Colonic mucosa (tissue), 4 donors: ENCODE data around the gene FAM240A. TPM values are rescaled to one million over a fixed set of nuclear protein-coding genes. Genes with fewer than 3 reads are reported as not detected.

Experiments
- DNase-seq: peaks from one replicate; pipeline ENCODE4 v3.0.0-alpha.2; 2020
- H3K27ac ChIP-seq: fragments of 200-600 bp; one replicate; pipeline ENCODE4 v1.8.0; 2021
- H3K27me3 ChIP-seq: fragments of 200-600 bp; one replicate; pipeline ENCODE4 v1.8.0; 2021
- H3K36me3 ChIP-seq: fragments of 200-600 bp; one replicate; pipeline ENCODE4 v1.8.0; 2021
- H3K4me1 ChIP-seq: fragments of 200-600 bp; one replicate; pipeline ENCODE4 v1.8.0; 2021; ENCODE audit warnings: mild to moderate bottlenecking
- H3K4me3 ChIP-seq: fragments of 200-600 bp; one replicate; pipeline ENCODE4 v1.8.0; 2021
- H3K9ac ChIP-seq, 2 donors: one replicate each; pipeline ENCODE4 v1.7.0; 2013; ENCODE audit warnings: control low read depth in 2 of 2, low read depth in 2 of 2, low read length in 2 of 2
- H3K9me3 ChIP-seq: fragments of 200-600 bp; one replicate; pipeline ENCODE4 v1.8.0; 2021
- CTCF ChIP-seq: fragments of 200-600 bp; IDR thresholded peaks from one replicate; pipeline ENCODE4 v1.8.0; 2022; ENCODE audit warnings: antibody characterized with exemption, mild to moderate bottlenecking
- intact Hi-C: fragments of 100-400 bp; cut with DNase I; formaldehyde crosslinking; loops from one replicate; pipeline ENCODE4 v1.14.1; 2022
- total RNA-seq, 2 donors: library from RNA; stranded (reverse); fragmentation: NEBNext Ultra II Directional in 1 of 2; extraction: Animal tissue kit (Norgen Biotek cat#: 25700) in 1 of 2; gene quantifications; one replicate each; pipeline ENCODE4 v1.2.1, GENCODE V29; 2021
- donor health status: healthy.
- donor health status: DM: no; HTN: no; CAD: no.
- donor health status: DM: no; HTN: no; CAD: no.

Gene FAM240A
- total RNA-seq, 2 donors from 2014 or later: not detected

GRCh38 chr3:46664188-46664970 lies 52.1 kb downstream of the FAM240A start:
- Histone ChIP-seq H3K4me1 (no peaks in the 10 kb centered on the region), H3K27ac (no peak overlapping the region), H3K9me3 (no peaks in the 10 kb centered on the region), H3K36me3 (no peaks in the 10 kb centered on the region), H3K4me3 (no peak overlapping the region), H3K27me3 (no peaks in the 10 kb centered on the region), H3K9ac (no peak overlapping the region)
- DNase-seq: peak; percentile 11
- no peak for TF ChIP-seq CTCF
- intact Hi-C loops: no loop called here

- no peak for DNase-seq
Observed at GRCh38 chr3:46664971-46665762, 52.8 kb downstream of the FAM240A start.

DNA sequence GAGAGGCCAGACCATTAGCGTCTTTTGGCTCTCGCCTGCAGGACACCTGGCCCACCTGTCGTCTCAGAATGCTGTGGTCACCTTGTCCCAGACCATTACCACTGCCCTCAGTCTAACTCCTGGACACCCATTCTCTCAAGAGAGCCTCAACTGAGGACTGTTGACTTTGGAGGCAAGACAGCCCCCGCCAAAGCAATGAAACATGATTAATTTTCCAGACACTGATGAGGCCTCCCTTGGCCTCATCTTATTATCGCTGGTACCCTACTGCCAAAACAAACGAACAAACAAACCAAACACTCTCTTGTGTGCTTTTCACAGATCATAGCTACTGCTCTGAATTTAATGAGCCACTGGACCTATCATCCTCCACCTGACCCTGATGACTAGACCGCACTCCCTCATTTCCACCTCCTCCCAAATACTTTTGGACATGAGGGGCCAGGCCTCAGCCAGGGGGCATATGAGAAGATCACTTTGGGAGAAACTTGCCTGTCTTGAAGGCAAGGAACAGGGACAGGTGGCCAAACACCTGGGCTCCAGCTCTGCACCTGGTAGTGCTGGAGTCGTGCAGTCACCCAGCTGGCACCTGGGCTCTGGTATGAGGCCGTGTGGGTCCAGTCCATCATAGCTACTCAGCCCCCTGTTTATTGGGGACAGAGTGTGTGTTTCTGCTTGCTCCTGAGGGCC lies 53.6 kb downstream of the FAM240A start:
- intact Hi-C loops: no loop called here
- no peaks in the 10 kb centered on the region for H3K4me1 ChIP-seq
- no peak overlapping the region for H3K27ac ChIP-seq
- no peak for TF ChIP-seq CTCF
- no peaks in the 10 kb centered on the region for H3K36me3 ChIP-seq
- H3K4me3 ChIP-seq: no peak overlapping the region
- no peaks in the 10 kb centered on the region for H3K27me3 ChIP-seq
- H3K9ac ChIP-seq: no peak overlapping the region
- no peaks in the 10 kb centered on the region for H3K9me3 ChIP-seq
- no peak for DNase-seq

More at GRCh38 chr3:46664971-46665762, 52.8 kb downstream of the FAM240A start:
- Histone ChIP-seq H3K4me3 (no peak overlapping the region), H3K4me1 (no peaks in the 10 kb centered on the region), H3K36me3 (no peaks in the 10 kb centered on the region), H3K9me3 (no peaks in the 10 kb centered on the region), H3K9ac (no peak overlapping the region), H3K27me3 (no peaks in the 10 kb centered on the region), H3K27ac (no peak overlapping the region)
- TF ChIP-seq CTCF: no peak
- intact Hi-C loops: no loop called here

- Histone ChIP-seq H3K27me3 (no peaks in the 10 kb centered on the region), H3K9me3 (no peaks in the 10 kb centered on the region), H3K4me3 (no peak overlapping the region), H3K27ac (no peak overlapping the region), H3K4me1 (no peaks in the 10 kb centered on the region), H3K9ac (no peak overlapping the region), H3K36me3 (no peaks in the 10 kb centered on the region)
- intact Hi-C loops: no loop called here
- TF ChIP-seq CTCF: no peak
- DNase-seq: no peak
Observed at GRCh38 chr3:46666453-46666845, 54.1 kb downstream of the FAM240A start.

- Histone ChIP-seq H3K36me3 (no peaks in the 10 kb centered on the region), H3K4me3 (no peak overlapping the region), H3K27me3 (no peaks in the 10 kb centered on the region), H3K9ac (no peak overlapping the region), H3K9me3 (no peaks in the 10 kb centered on the region), H3K27ac (no peak overlapping the region), H3K4me1 (no peaks in the 10 kb centered on the region)
- TF ChIP-seq CTCF: no peak
- no peak for DNase-seq
- intact Hi-C loops: no loop called here
Observed at GRCh38 chr3:46667061-46667621, 54.8 kb downstream of the FAM240A start.
